Measurements from ENCODE around the gene ALDOB. TPM values are rescaled to one million over a fixed set of nuclear protein-coding genes. Genes with fewer than 3 reads are reported as not detected.

The ALDOB gene
- polyA plus RNA-seq, 2 donors = 0.08 to 0.12 TPM

GRCh38 chr9:101462558-101462957, 27.0 kb upstream of the ALDOB start:
- Histone ChIP-seq H3K27me3 (ENCODE audit: control insufficient read depth in 1 of 2, insufficient read depth in 2 of 2, low read length in 2 of 2) (no peaks in the 10 kb centered on the region), H3K4me1 (ENCODE audit: control insufficient read depth in 2 of 2, insufficient read depth in 2 of 2, low read length in 1 of 2) (no peaks in the 10 kb centered on the region), H3K27ac (ENCODE audit: low read depth in 2 of 2, low read length in 1 of 2) (no peak overlapping the region), H3K9me3 (ENCODE audit: control insufficient read depth in 2 of 2, insufficient read depth in 1 of 2, low read depth in 1 of 2, low read length in 1 of 2) (no peaks in the 10 kb centered on the region), H3K4me3 (ENCODE audit: low read depth in 1 of 2, low read length in 2 of 2) (no peak overlapping the region), H3K36me3 (ENCODE audit: control insufficient read depth in 2 of 2, insufficient read depth in 2 of 2, low read length in 1 of 2) (no peaks in the 10 kb centered on the region)
- WGBS, 2 donors = 57 to 68% methylated on average over 5 of the region's 5 CpGs

GRCh38 chr9:101460965-101461364, 25.4 kb upstream of the ALDOB start:
- H3K4me3 ChIP-seq (ENCODE audit: low read depth in 1 of 2, low read length in 2 of 2) = no peak overlapping the region
- 61 to 77% methylated on average over 4 of the region's 4 CpGs for WGBS, 2 donors
- no peaks in the 10 kb centered on the region for H3K36me3 ChIP-seq (ENCODE audit: control insufficient read depth in 2 of 2, insufficient read depth in 2 of 2, low read length in 1 of 2)
- no peaks in the 10 kb centered on the region for H3K27me3 ChIP-seq (ENCODE audit: control insufficient read depth in 1 of 2, insufficient read depth in 2 of 2, low read length in 2 of 2)
- H3K4me1 ChIP-seq (ENCODE audit: control insufficient read depth in 2 of 2, insufficient read depth in 2 of 2, low read length in 1 of 2) = no peaks in the 10 kb centered on the region
- no peaks in the 10 kb centered on the region for H3K9me3 ChIP-seq (ENCODE audit: control insufficient read depth in 2 of 2, insufficient read depth in 1 of 2, low read depth in 1 of 2, low read length in 1 of 2)
- no peak overlapping the region for H3K27ac ChIP-seq (ENCODE audit: low read depth in 2 of 2, low read length in 1 of 2)

GRCh38 chr9:101458963-101459631, 23.5 kb upstream of the ALDOB start:
- Histone ChIP-seq H3K36me3 (ENCODE audit: control insufficient read depth in 2 of 2, insufficient read depth in 2 of 2, low read length in 1 of 2) (no peaks in the 10 kb centered on the region), H3K9me3 (ENCODE audit: control insufficient read depth in 2 of 2, insufficient read depth in 1 of 2, low read depth in 1 of 2, low read length in 1 of 2) (no peaks in the 10 kb centered on the region), H3K4me3 (ENCODE audit: low read depth in 1 of 2, low read length in 2 of 2) (no peak overlapping the region), H3K4me1 (ENCODE audit: control insufficient read depth in 2 of 2, insufficient read depth in 2 of 2, low read length in 1 of 2) (no peaks in the 10 kb centered on the region), H3K27ac (ENCODE audit: low read depth in 2 of 2, low read length in 1 of 2) (no peak overlapping the region), H3K27me3 (ENCODE audit: control insufficient read depth in 1 of 2, insufficient read depth in 2 of 2, low read length in 2 of 2) (no peaks in the 10 kb centered on the region)
- WGBS, 2 donors = 34 to 39% methylated on average over 9 of the region's 9 CpGs

- 34 to 41% methylated on average over 3 of the region's 3 CpGs for WGBS, 2 donors
- Histone ChIP-seq H3K27me3 (ENCODE audit: control insufficient read depth in 1 of 2, insufficient read depth in 2 of 2, low read length in 2 of 2) (no peaks in the 10 kb centered on the region), H3K36me3 (ENCODE audit: control insufficient read depth in 2 of 2, insufficient read depth in 2 of 2, low read length in 1 of 2) (no peaks in the 10 kb centered on the region), H3K9me3 (ENCODE audit: control insufficient read depth in 2 of 2, insufficient read depth in 1 of 2, low read depth in 1 of 2, low read length in 1 of 2) (no peaks in the 10 kb centered on the region), H3K27ac (ENCODE audit: low read depth in 2 of 2, low read length in 1 of 2) (no peak overlapping the region), H3K4me1 (ENCODE audit: control insufficient read depth in 2 of 2, insufficient read depth in 2 of 2, low read length in 1 of 2) (no peaks in the 10 kb centered on the region), H3K4me3 (ENCODE audit: low read depth in 1 of 2, low read length in 2 of 2) (no peak overlapping the region)
These were observed 21.4 kb upstream of the ALDOB start for GRCh38 chr9:101457003-101457402.

GRCh38 chr9:101455656-101456240, 20.2 kb upstream of the ALDOB start:
- no peaks in the 10 kb centered on the region for H3K4me1 ChIP-seq (ENCODE audit: control insufficient read depth in 2 of 2, insufficient read depth in 2 of 2, low read length in 1 of 2)
- H3K4me3 ChIP-seq (ENCODE audit: low read depth in 1 of 2, low read length in 2 of 2) = no peak overlapping the region
- no peaks in the 10 kb centered on the region for H3K36me3 ChIP-seq (ENCODE audit: control insufficient read depth in 2 of 2, insufficient read depth in 2 of 2, low read length in 1 of 2)
- H3K9me3 ChIP-seq (ENCODE audit: control insufficient read depth in 2 of 2, insufficient read depth in 1 of 2, low read depth in 1 of 2, low read length in 1 of 2) = no peaks in the 10 kb centered on the region
- 67 to 80% methylated on average over 2 of the region's 2 CpGs for WGBS, 2 donors
- H3K27me3 ChIP-seq (ENCODE audit: control insufficient read depth in 1 of 2, insufficient read depth in 2 of 2, low read length in 2 of 2) = no peaks in the 10 kb centered on the region
- H3K27ac ChIP-seq (ENCODE audit: low read depth in 2 of 2, low read length in 1 of 2) = no peak overlapping the region

GRCh38 chr9:101453776-101454570, 18.4 kb upstream of the ALDOB start:
- Histone ChIP-seq H3K4me1 (ENCODE audit: control insufficient read depth in 2 of 2, insufficient read depth in 2 of 2, low read length in 1 of 2) (no peaks in the 10 kb centered on the region), H3K4me3 (ENCODE audit: low read depth in 1 of 2, low read length in 2 of 2) (no peak overlapping the region), H3K27me3 (ENCODE audit: control insufficient read depth in 1 of 2, insufficient read depth in 2 of 2, low read length in 2 of 2) (no peaks in the 10 kb centered on the region), H3K9me3 (ENCODE audit: control insufficient read depth in 2 of 2, insufficient read depth in 1 of 2, low read depth in 1 of 2, low read length in 1 of 2) (no peaks in the 10 kb centered on the region), H3K36me3 (ENCODE audit: control insufficient read depth in 2 of 2, insufficient read depth in 2 of 2, low read length in 1 of 2) (no peaks in the 10 kb centered on the region), H3K27ac (ENCODE audit: low read depth in 2 of 2, low read length in 1 of 2) (no peak overlapping the region)
- WGBS, 2 donors = 81 to 85% methylated on average over 4 of the region's 4 CpGs

- H3K4me1 ChIP-seq (ENCODE audit: control insufficient read depth in 2 of 2, insufficient read depth in 2 of 2, low read length in 1 of 2) = no peaks in the 10 kb centered on the region
- H3K9me3 ChIP-seq (ENCODE audit: control insufficient read depth in 2 of 2, insufficient read depth in 1 of 2, low read depth in 1 of 2, low read length in 1 of 2) = no peaks in the 10 kb centered on the region
- no peak overlapping the region for H3K27ac ChIP-seq (ENCODE audit: low read depth in 2 of 2, low read length in 1 of 2)
- WGBS, 2 donors = 86 to 91% methylated on average over 4 of the region's 4 CpGs
- H3K4me3 ChIP-seq (ENCODE audit: low read depth in 1 of 2, low read length in 2 of 2) = no peak overlapping the region
- no peaks in the 10 kb centered on the region for H3K36me3 ChIP-seq (ENCODE audit: control insufficient read depth in 2 of 2, insufficient read depth in 2 of 2, low read length in 1 of 2)
- H3K27me3 ChIP-seq (ENCODE audit: control insufficient read depth in 1 of 2, insufficient read depth in 2 of 2, low read length in 2 of 2) = no peaks in the 10 kb centered on the region
These were observed 15.9 kb upstream of the ALDOB start for GRCh38 chr9:101451498-101451897.

- WGBS, 2 donors = 49 to 61% methylated on average over 4 of the region's 4 CpGs
These were observed 15.4 kb upstream of the ALDOB start for GRCh38 chr9:101450931-101451330.

GRCh38 chr9:101449071-101449721, 13.6 kb upstream of the ALDOB start:
- H3K4me1 ChIP-seq (ENCODE audit: control insufficient read depth in 2 of 2, insufficient read depth in 2 of 2, low read length in 1 of 2) = no peaks in the 10 kb centered on the region
- no peak overlapping the region for H3K27ac ChIP-seq (ENCODE audit: low read depth in 2 of 2, low read length in 1 of 2)
- no peaks in the 10 kb centered on the region for H3K9me3 ChIP-seq (ENCODE audit: control insufficient read depth in 2 of 2, insufficient read depth in 1 of 2, low read depth in 1 of 2, low read length in 1 of 2)
- H3K36me3 ChIP-seq (ENCODE audit: control insufficient read depth in 2 of 2, insufficient read depth in 2 of 2, low read length in 1 of 2) = no peaks in the 10 kb centered on the region
- peak overlapping the region; percentile 46 to 68 for H3K4me3 ChIP-seq (ENCODE audit: low read depth in 1 of 2, low read length in 2 of 2)
- H3K27me3 ChIP-seq (ENCODE audit: control insufficient read depth in 1 of 2, insufficient read depth in 2 of 2, low read length in 2 of 2) = no peaks in the 10 kb centered on the region
- 1 to 3% methylated on average over 34 to 40 of the region's 40 CpGs for WGBS, 2 donors

More at GRCh38 chr9:101450931-101451330, 15.4 kb upstream of the ALDOB start:
- no peak overlapping the region for H3K27ac ChIP-seq (ENCODE audit: low read depth in 2 of 2, low read length in 1 of 2)
- H3K27me3 ChIP-seq (ENCODE audit: control insufficient read depth in 1 of 2, insufficient read depth in 2 of 2, low read length in 2 of 2) = no peaks in the 10 kb centered on the region
- no peaks in the 10 kb centered on the region for H3K36me3 ChIP-seq (ENCODE audit: control insufficient read depth in 2 of 2, insufficient read depth in 2 of 2, low read length in 1 of 2)
- H3K9me3 ChIP-seq (ENCODE audit: control insufficient read depth in 2 of 2, insufficient read depth in 1 of 2, low read depth in 1 of 2, low read length in 1 of 2) = no peaks in the 10 kb centered on the region
- no peak overlapping the region for H3K4me3 ChIP-seq (ENCODE audit: low read depth in 1 of 2, low read length in 2 of 2)
- H3K4me1 ChIP-seq (ENCODE audit: control insufficient read depth in 2 of 2, insufficient read depth in 2 of 2, low read length in 1 of 2) = no peaks in the 10 kb centered on the region
